K562 (cell line): Measurements from ENCODE around the gene EMC8. TPM values are rescaled to one million over a fixed set of nuclear protein-coding genes. Genes with fewer than 3 reads are reported as not detected.

Source experiments
- ATF2 ChIP-seq: sonication (generic); formaldehyde crosslinking; IDR thresholded peaks from 2 replicates; pipeline ENCODE4 v1.8.1; 2022; ENCODE audit warnings: missing genetic modification reagents
- DPF2 ChIP-seq: fragments of 450-650 bp; IDR thresholded peaks from 2 replicates; pipeline ENCODE4 v1.6.1; 2016
- ESRRA ChIP-seq: fragments of 450-650 bp; IDR thresholded peaks from 2 replicates; pipeline ENCODE4 v1.6.1; 2014; ENCODE audit warnings: low read depth, mild to moderate bottlenecking, moderate library complexity, borderline replicate concordance
- HMGN3 ChIP-seq: IDR thresholded peaks from 2 replicates; pipeline ENCODE4 v1.6.1; 2011; ENCODE audit warnings: borderline replicate concordance, low read depth, mild to moderate bottlenecking, mixed read lengths, low read length; ENCODE audit not compliant: insufficient read length; ENCODE audit errors: extremely low read depth
- HOMEZ ChIP-seq: fragments of 250-450 bp; sonication (Bioruptor Pico); IDR thresholded peaks from 2 replicates; pipeline ENCODE4 v1.4.0; 2020; ENCODE audit warnings: mild to moderate bottlenecking, moderate library complexity
- HSF4 ChIP-seq: fragments of 250-450 bp; sonication (Bioruptor Pico); IDR thresholded peaks from 2 replicates; pipeline ENCODE4 v2.1.2; 2022; ENCODE audit warnings: mild to moderate bottlenecking, moderate library complexity, borderline replicate concordance
- SMC3 ChIP-seq: conservative IDR thresholded peaks from 2 replicates; pipeline ENCODE4 v1.6.1; 2011; ENCODE audit warnings: low read depth, low read length, improper control_type of control experiment; ENCODE audit not compliant: insufficient read depth
- STAT5B ChIP-seq: fragments of 250-450 bp; sonication (Bioruptor Pico); IDR thresholded peaks from 2 replicates; pipeline ENCODE4 v1.8.0; 2021; ENCODE audit warnings: mild to moderate bottlenecking, inconsistent platforms
- TCF7L2 ChIP-seq: fragments of 150-350 bp; IDR thresholded peaks from 2 replicates; pipeline ENCODE4 v1.6.1; 2016; ENCODE audit warnings: low read depth, mild to moderate bottlenecking, low read length, moderate library complexity
- ZNF518B ChIP-seq: fragments of 250-450 bp; sonication (Bioruptor Pico); IDR thresholded peaks from 2 replicates; pipeline ENCODE4 v1.5.0; 2021; ENCODE audit warnings: mild to moderate bottlenecking, moderate library complexity
- ZNF764 ChIP-seq: fragments of 250-450 bp; sonication (Bioruptor Pico); IDR thresholded peaks from 2 replicates; pipeline ENCODE4 v1.4.0; 2020; ENCODE audit warnings: low read depth, mild to moderate bottlenecking, moderate library complexity
- polyA plus RNA-seq, 8 experiments: library from polyadenylated mRNA; depleted of rRNA in 4 of 8; stranded (reverse) in 5 of 8; unstranded in 3 of 8; fragments of >200 nt; fragmentation: Nextera tagmentation in 2 of 8; fragmentation: Illumina TruSeq in 1 of 8; extraction: Ambion mirVana in 2 of 8; extraction: Trizol in 1 of 8; gene quantifications; 2 replicates each; pipeline versions ENCODE4 v1.2.1 to v1.2.3, GENCODE V29; 2011 to 2014; ENCODE audit warnings: inconsistent platforms in 1 of 8, missing spikeins in 1 of 8
- total RNA-seq, 7 experiments: library from RNA; depleted of rRNA in 6 of 7; stranded (reverse); fragments of >200 nt in 6 of 7; fragmentation: Illumina TruSeq in 2 of 7; extraction: Trizol in 2 of 7; gene quantifications; 2 replicates each; pipeline versions ENCODE4 v1.2.1 to v1.2.3, GENCODE V29; 2011 to 2021; ENCODE audit warnings: low replicate concordance in 1 of 7
- TF ChIP-seq, protein P1 (sequence below), 2 experiments: fragments of 450-650 bp in 1 of 2; IDR thresholded peaks; 2 replicates each; pipeline ENCODE4 v1.6.1; 2011 to 2017; ENCODE audit warnings: low read depth in 2 of 2, antibody characterized with exemption in 1 of 2, borderline replicate concordance in 1 of 2, low read length in 1 of 2, mild to moderate bottlenecking in 1 of 2, mixed read lengths in 1 of 2; ENCODE audit not compliant: control insufficient read depth in 1 of 2
- TF ChIP-seq, protein P2 (sequence below): fragments of 450-650 bp; formaldehyde crosslinking; IDR thresholded peaks from 2 replicates; pipeline ENCODE4 v1.4.0; 2022; ENCODE audit warnings: mild to moderate bottlenecking, moderate library complexity
- TF ChIP-seq, protein P3 (sequence below): conservative IDR thresholded peaks from 2 replicates; pipeline ENCODE4 v1.6.1; 2011; ENCODE audit warnings: low read depth, mild to moderate bottlenecking, low read length; ENCODE audit not compliant: control insufficient read depth

EMC8 gene
- total and polyA plus RNA-seq, 9 of the 15 experiments (the other 6 are each of a cell fraction or from before 2014, with no cell fraction given): 11.4 to 81.8 (median 48.6) TPM

- TF ChIP-seq ESRRA (no peak), HMGN3 (peak; percentile 4), STAT5B (CRISPR knock-in tag) (no peak), HSF4 (no peak), HOMEZ (CRISPR knock-in tag) (no peak), SMC3 (no peak), DPF2 (no peak), ATF2 (peak; percentile 37; the same call in 1 of the 2 replicates), ZNF764 (CRISPR knock-in tag) (no peak), ZNF518B (CRISPR knock-in tag) (no peak), TCF7L2 (no peak)
- TF ChIP-seq, protein P1, sequence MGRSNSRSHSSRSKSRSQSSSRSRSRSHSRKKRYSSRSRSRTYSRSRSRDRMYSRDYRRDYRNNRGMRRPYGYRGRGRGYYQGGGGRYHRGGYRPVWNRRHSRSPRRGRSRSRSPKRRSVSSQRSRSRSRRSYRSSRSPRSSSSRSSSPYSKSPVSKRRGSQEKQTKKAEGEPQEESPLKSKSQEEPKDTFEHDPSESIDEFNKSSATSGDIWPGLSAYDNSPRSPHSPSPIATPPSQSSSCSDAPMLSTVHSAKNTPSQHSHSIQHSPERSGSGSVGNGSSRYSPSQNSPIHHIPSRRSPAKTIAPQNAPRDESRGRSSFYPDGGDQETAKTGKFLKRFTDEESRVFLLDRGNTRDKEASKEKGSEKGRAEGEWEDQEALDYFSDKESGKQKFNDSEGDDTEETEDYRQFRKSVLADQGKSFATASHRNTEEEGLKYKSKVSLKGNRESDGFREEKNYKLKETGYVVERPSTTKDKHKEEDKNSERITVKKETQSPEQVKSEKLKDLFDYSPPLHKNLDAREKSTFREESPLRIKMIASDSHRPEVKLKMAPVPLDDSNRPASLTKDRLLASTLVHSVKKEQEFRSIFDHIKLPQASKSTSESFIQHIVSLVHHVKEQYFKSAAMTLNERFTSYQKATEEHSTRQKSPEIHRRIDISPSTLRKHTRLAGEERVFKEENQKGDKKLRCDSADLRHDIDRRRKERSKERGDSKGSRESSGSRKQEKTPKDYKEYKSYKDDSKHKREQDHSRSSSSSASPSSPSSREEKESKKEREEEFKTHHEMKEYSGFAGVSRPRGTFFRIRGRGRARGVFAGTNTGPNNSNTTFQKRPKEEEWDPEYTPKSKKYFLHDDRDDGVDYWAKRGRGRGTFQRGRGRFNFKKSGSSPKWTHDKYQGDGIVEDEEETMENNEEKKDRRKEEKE (IDR thresholded peaks at IDR 0.05; ENCODE audit: borderline replicate concordance in 1 of 2, control insufficient read depth in 1 of 2, low read depth in 2 of 2, low read length in 1 of 2): no peak
- TF ChIP-seq, protein P2, sequence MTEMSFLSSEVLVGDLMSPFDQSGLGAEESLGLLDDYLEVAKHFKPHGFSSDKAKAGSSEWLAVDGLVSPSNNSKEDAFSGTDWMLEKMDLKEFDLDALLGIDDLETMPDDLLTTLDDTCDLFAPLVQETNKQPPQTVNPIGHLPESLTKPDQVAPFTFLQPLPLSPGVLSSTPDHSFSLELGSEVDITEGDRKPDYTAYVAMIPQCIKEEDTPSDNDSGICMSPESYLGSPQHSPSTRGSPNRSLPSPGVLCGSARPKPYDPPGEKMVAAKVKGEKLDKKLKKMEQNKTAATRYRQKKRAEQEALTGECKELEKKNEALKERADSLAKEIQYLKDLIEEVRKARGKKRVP: no peak
- TF ChIP-seq, protein P3, sequence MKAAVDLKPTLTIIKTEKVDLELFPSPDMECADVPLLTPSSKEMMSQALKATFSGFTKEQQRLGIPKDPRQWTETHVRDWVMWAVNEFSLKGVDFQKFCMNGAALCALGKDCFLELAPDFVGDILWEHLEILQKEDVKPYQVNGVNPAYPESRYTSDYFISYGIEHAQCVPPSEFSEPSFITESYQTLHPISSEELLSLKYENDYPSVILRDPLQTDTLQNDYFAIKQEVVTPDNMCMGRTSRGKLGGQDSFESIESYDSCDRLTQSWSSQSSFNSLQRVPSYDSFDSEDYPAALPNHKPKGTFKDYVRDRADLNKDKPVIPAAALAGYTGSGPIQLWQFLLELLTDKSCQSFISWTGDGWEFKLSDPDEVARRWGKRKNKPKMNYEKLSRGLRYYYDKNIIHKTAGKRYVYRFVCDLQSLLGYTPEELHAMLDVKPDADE: 0 out of 2 replicates have a peak, but pooled peaks have one; percentile 26
Observed at GRCh38 chr16:85798901-85799496, 345 bp downstream of the EMC8 start (continued).
